Gastroesophageal sphincter (tissue), 3 donors: ENCODE data around the gene C12orf57.

Source experiments
- CTCF ChIP-seq, 4 experiments: fragments of 200-600 bp in 2 of 4; fragments of 450-650 bp in 2 of 4; sonication (generic) in 1 of 4; IDR thresholded peaks; one replicate each; pipeline ENCODE4 v1.5.1; 2017 to 2019; ENCODE audit warnings: antibody characterized with exemption in 4 of 4, mild to moderate bottlenecking in 2 of 4, moderate library complexity in 2 of 4
- POLR2A ChIP-seq, 2 donors: fragments of 450-650 bp; IDR thresholded peaks; one replicate each; pipeline ENCODE4 v1.6.1; 2017; ENCODE audit warnings: antibody characterized with exemption in 2 of 2, mild to moderate bottlenecking in 2 of 2, moderate library complexity in 1 of 2

DNA sequence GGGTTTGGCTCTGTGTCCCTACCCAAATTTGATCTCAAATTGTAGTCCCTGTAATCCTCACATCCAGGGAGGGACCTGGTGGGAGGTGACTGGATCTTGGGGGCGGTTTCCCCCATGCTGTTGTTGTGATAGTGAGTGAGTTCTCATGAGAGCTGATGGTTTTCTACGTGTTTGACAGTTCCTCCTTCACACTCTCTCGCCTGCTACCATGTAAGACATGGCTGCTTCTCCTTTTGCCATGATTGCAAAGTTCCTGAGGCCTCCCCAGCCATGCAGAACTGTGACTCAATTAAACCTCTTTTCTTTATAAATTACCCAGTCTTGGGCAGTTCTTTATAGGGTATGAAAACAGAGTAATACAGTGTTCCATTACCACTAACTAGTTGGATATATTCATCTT is 49.5 kb upstream of the C12orf57 start:
- TF ChIP-seq CTCF (IDR thresholded peaks at IDR 0.05) = no peak
- no peak for TF ChIP-seq POLR2A (IDR thresholded peaks at IDR 0.05)
